ENCODE measurements around the gene PCYT1A.

Gene PCYT1A

GRCh38 chr3:196235452-196236122, 51.9 kb downstream of the PCYT1A start:
- no peak for DNase-seq

- DNase-seq: no peak
Observed at GRCh38 chr3:196232882-196233251, 54.7 kb downstream of the PCYT1A start.

GRCh38 chr3:196232154-196232881, 55.2 kb downstream of the PCYT1A start:
- DNase-seq: no peak

GRCh38 chr3:196227629-196228493, 59.7 kb downstream of the PCYT1A start:
- DNase-seq: no peak

GRCh38 chr3:196227121-196227561, 60.4 kb downstream of the PCYT1A start:
- DNase-seq: no peak

- no peak for DNase-seq
Observed at GRCh38 chr3:196225763-196226364, 61.7 kb downstream of the PCYT1A start.

GRCh38 chr3:196225086-196225485, 62.4 kb downstream of the PCYT1A start:
- DNase-seq: no peak

- no peak for DNase-seq
Observed at GRCh38 chr3:196222876-196223595, 64.5 kb downstream of the PCYT1A start.

GRCh38 chr3:196220991-196221390, 66.5 kb downstream of the PCYT1A start:
- no peak for DNase-seq

- DNase-seq: no peak
Observed at GRCh38 chr3:196220587-196220986, 66.9 kb downstream of the PCYT1A start.

GRCh38 chr3:196219970-196220311, 67.6 kb downstream of the PCYT1A start:
- no peak for DNase-seq

GRCh38 chr3:196219194-196219969, 68.1 kb downstream of the PCYT1A start:
- no peak for DNase-seq

GRCh38 chr3:196218155-196218712, 69.3 kb downstream of the PCYT1A start:
- no peak for DNase-seq

- no peak for DNase-seq
Observed at GRCh38 chr3:196217307-196218154, 70.0 kb downstream of the PCYT1A start.

GRCh38 chr3:196216681-196217211, 70.8 kb downstream of the PCYT1A start:
- DNase-seq: no peak

- DNase-seq: no peak
Observed at GRCh38 chr3:196216089-196216564, 71.4 kb downstream of the PCYT1A start, which contains the start of gene SLC51A. TSS of gene SLC51A (plus strand) at chr3:196216534. CDS start at chr3:196216713, 179 bp downstream.

GRCh38 chr3:196215493-196216020, 72.0 kb downstream of the PCYT1A start:
- no peak for DNase-seq

- no peak for DNase-seq
Observed at GRCh38 chr3:196214783-196215441, 72.6 kb downstream of the PCYT1A start.

Measured in activated CD4-positive, CD25-positive, alpha-beta regulatory T cell treated with anti-CD3 and anti-CD28 coated beads, Interleukin-2, amount 50 U/mL, for 72 hours (primary cell).